SW 1271 (cell line): Measurements from ENCODE around the gene GRID1.
"Not testable (repeated sequence)": the region's sequence is repeated elsewhere in the genome, so short reads cannot be mapped to it uniquely, and the experiment has no call there.

Experiments
- DNase-seq, 2 experiments: peaks; one replicate each; lab custom pipeline; 2025; lab: John Stamatoyannopoulos, UW

The GRID1 gene

DNA sequence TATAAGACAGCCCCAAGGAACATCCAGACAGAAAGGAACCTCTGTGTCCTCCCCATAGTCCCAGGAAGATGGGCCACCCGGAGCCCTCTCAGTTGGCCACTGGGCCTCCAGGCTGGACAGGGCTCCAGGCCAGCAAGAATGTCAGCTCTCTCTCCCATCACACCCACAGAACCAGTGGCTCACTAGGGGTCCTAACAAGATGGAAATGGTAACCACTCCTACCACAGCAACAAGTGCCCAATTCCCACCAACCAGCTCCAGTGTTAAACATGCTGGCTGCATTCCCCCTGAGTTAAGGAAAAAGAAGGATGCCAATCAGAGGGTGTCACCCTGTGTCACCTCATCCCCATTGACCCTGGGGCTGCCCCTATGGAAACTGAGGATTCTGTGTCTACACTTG is 333.0 kb downstream of the GRID1 start:
- no peak for DNase-seq

DNA sequence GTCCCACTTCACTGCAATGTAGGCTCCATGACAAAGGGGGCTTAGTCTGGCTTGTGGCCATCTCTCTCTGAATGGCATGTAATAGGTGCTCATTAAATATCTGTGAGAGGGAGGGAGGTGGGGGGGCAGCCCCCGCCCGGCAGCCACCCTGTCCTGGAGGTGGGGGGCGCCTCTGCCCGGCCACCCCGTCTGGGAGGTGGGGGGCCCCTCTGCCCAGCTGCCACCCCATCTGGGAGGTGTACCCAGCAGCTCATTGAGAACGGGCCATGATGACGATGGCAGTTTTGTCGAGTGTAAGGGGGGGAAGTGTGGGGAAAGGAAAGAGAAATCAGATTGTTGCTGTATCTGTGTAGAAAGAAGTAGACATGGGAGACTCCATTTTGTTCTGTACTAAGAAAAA is 334.5 kb downstream of the GRID1 start:
- not testable (repeated sequence) for DNase-seq

DNA sequence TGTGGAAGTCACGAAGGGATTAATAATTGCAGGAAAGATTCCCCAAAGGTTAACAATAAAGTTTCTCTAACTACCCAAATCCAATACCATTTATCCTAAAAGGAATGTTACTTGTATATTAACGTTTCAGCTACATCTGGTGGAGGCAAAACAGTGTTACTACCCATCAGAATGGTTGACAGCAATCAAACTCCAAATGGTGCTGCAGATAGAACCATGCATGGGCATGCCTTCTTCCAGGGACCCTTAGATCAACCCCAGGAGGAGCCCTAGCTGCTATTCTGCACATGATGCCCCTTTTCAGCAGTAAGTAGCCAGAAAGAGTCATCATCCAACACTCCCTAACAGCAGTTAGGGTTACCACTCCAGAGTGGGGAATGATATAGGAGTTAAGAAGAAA is 336.3 kb downstream of the GRID1 start:
- DNase-seq: no peak

DNA sequence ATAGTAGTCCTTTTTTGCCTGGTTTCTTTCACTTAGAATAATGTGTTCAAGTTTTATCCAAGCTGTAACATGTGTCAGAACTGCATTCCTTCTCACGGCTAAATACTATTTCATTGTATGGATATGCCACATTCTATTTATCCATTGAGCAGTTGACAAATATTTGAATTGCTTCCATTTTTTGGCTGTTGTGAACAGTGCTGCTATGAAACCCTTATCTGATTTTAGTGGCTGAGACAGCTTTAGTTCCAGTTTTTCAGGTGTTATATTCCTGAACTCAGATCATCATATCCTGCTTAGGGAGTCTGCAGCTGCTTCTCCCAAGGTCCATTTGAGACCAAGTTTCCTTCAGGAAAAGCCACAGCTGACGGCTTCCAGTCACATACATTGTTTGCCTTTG is 339.2 kb downstream of the GRID1 start:
- no peak for DNase-seq

DNA sequence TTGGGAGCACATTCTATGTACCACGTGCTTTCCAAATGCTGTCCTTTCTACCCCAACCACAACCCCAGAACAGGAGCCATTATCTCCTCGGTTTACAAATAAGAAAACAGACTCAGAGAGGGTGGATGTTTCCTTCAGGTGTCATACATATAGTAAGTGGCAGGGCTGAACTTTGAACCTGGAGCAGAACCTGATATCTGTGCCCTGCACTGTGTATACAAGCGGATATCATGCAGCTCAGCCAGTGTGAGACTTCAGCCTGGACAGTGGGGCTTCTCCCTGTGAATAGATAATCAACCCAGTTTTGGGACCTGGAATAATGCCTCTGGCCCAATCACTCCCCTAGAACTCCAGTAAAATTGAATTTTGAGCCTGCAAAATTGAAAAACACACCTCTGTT is 341.1 kb downstream of the GRID1 start:
- no peak for DNase-seq

DNA sequence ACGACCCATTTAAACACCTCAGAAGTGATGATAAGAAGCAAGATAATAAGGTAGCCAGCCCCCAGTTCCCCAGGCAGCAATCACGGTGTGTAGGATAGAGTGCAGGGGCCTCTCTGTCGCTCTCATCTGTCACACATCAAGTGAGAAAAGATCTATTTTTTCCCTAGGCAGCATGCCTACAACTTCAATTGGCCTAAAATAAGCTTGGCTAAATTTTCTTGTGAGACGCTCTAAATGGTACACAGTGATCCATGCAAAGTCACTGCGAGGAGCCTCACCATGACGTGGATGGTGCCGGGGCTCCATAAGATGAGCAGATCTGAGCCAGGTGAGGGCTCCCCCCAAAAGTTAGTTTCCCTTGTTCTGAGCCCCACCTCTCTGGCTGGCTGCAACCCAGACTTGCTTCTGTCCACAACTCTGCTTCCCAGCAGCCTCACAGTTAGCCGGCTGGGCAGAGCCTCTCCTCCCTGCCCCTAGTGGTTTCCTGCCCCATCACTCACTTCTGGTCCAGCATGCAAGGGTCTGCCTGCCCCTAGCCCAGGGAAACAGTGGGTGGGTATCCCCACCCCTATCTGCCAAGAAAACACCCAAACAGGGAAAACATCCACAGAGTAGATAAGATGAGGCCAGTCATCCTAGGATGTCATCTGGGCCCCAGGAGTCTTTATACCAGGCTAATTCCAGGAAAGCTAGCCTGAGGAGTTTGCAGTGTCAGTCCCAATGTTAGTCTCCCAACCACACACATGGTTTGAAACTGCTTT is 342.1 kb downstream of the GRID1 start:
- DNase-seq: no peak

DNA sequence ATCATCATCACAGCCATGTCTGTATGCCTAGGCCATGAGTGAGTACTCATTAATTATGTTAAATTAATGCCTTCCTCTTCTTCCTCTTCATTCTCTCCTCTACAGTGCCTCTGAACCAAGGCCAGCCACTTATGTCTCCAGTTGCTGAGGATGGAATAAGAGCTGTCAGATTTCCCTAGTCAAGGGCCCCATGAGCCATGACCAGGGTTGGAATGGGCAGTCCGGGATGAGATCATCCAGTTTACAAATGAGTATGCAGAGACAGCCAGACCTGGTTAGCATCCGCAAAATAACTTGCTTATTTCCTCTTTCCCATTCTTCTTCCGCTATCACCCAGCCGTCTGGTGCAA is 342.7 kb downstream of the GRID1 start:
- DNase-seq: no peak

DNA sequence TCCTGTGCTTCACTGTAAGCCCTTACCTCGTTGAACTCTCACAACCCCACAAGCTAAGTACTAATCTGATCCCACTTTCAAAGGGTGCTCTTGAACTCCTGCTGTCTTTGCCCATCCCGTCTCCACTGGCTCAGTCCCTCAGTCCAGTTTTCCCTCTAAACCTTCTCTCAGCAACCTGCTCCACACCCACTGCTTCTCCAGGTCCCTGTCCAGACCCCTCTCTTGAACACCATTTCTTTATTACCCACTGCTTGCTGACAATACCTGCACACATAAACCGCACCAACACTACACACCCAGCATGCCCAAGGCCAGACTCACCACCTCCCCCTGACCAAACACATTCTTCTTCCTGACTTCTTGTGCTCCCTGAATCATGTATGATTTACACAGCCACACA is 343.3 kb downstream of the GRID1 start:
- no peak for DNase-seq

DNA sequence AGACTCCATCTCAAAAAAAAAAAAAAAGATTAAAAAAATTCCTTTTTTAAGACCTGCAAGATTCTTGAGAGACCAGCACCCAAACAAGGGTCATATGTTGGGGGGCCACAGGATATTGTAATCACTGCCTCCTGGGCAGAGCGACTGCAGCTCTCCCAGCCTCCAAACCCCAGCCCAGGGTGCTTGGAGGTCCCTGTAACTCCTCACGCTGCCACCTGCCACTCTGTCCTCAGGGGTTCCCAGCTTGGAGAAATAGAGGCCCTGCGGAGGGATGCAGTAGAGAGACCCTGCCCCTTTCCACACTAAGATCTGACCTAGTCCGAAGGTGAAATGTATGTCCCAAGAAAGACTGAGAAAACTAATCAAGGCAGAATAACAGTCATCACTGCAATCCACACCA is 343.7 kb downstream of the GRID1 start:
- no peak for DNase-seq

DNA sequence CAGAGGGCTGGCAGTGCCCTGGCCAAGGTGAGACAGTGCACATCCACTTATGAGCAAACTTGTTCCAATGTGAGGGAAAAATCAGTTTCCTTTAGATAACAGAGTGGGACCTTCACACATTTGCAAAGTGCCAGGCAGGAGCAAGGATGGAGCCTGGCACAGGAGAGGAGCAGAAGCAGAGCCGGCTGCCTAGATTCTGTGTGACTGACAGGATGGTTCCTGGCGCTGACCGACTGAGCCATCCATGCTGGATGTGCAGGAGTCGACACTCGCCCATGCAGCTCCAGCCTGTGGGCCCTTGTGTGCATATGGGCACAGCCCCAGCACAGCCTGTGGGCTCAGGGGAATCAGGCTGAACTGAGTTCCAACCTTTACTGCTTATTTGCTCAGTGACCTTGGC is 346.5 kb downstream of the GRID1 start:
- no peak for DNase-seq

DNA sequence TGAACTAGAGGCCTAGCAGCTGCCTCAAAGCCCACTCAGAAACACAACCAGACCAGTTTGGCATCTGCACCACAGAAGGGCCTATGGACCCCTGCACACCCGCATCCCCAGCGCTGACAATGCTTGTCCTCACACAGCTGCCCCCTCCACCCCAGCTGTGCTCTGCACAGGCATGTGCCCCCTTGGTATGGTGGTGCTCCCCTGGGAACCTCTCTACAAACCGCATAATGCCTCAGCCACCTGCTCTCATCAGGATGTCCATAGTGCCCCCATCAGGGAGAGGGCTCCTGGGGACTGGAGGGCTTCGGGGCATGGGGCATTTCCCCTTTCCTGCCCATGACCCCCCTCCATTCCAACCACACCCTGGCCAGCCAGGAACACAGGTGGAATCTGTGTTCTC is 347.5 kb downstream of the GRID1 start:
- no peak for DNase-seq

DNA sequence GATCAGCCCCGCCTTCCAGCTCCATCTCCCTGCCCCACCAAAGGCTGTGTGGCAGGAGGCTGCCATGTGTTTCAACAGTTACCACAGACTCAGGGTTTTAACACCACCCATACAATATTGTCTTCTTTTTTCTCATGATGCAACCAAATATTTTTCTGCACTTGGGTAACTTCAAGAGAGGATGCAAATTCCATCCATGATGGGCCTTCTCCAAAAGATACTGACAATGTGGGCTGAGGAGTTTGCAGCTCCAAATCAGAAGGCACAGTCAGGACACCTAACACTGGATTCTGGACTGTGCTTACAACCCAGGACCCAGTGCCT is 347.9 kb downstream of the GRID1 start:
- DNase-seq: no peak

DNA sequence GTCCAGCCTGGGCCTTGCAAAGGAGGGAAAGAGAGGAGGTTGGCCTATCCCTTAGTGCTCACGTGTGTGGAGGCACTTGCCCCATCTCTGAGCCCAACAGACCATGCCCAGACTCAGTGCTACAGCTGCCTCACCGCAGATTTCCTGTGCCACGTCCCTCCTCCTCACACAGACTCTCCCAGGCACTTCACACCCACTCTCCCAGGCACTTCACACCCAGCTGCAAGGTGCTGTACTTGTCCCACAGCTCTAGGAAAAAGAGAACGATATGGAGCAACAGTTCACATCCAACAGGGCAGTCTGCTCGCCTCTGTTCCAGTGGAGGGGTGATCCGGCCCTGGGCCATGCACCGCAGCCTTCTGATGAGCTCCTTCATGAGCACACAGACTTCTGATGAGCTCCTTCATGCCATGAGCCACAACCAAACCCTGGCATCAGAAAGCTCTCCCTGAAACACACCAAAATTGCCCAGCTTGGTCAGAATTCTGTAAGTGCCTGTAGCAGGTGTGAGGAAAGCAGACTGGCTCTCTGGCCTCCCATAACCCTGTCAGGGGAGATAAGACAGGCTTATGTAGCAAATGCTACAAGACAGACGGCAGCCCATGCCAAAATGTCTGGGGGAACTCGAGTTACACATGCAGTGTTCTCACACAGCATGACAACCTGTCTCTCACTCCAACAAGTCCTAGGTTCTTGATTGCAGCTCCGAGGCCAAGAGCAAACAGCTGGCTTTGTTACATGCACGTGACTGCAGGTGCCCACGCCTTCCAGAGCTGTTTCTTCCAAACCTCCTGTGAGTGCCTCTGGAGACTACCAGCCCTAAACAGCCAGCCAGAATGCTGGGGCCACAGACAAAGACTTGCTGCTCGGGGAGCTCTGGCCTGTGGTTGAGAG is 348.5 kb downstream of the GRID1 start:
- DNase-seq: no peak

DNA sequence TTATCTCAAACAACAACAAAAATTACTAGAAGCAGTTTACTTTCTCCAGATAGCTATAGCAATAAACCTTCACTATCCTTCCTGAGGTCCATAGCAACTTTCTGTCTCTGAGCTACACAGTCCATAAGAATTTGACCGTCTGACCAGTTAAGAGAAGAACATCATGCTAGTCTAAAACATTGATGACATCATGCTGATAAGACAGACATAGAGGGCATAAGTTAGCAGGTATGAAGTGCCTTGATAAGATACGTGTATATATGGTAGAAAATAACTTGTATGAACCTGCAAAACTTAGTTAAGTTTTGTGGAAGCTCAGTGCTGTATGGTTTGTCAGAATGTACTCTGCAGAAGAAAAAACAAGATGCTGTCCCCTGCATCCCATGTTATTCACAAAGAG is 353.0 kb downstream of the GRID1 start:
- DNase-seq: no peak

DNA sequence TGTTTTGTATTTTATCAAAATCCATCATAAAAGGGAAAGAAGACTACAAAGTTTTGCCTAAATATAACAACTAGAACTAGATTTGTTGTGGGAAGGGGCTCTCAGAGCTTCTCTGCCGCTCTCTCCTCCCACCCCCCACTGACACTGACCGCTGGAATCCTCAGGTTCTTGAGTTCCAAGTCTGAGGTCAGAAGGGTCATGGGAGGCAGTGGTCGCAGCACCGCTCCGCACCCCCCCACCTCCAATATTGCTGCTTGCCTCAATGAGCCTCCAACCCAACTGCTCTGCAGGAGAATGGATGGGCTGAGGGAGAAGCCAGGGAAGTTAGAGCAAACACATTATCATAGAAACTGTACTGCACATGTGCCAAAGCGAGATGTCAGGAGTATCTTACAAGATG is 359.4 kb downstream of the GRID1 start:
- DNase-seq: no peak

DNA sequence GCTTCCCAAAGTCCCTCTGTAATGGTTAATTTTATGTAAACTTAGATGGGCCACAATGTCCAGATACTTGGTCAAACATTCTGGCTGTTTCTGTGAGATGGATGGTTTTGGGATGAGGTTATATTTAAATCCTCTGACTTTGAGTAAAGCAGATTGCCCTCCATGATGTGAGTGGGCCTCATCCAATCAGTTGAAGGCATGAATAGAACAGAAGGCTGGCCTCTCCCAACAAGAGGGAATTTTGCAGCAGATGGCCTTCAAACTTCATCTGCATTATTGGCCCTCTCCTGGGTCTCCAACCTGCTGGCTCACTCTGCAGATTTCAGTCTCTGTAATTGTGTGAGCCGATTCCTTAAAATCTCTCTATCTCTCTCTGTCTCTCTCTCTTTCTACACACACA is 362.3 kb downstream of the GRID1 start:
- DNase-seq: no peak

DNA sequence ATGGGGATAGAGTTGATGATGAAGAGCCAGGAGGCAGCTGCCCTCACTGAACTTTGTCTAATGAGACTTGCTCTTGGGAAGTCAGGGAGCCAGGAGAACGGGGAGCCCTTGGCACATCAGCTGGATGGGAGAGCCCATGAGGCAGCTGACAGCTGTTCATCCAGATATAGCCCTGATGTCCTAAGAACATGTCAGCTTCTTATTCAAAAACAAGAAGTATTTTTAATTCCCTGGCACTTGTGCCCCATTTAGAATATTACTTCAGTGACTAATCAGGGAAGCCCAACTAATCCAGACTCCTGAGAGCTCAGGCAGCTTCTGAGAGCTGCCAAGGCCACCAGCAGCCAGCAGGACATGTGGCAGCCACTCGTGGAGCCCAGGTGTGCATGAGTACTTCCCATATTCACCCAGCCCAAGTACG is 363.4 kb downstream of the GRID1 start:
- DNase-seq: no peak

DNA sequence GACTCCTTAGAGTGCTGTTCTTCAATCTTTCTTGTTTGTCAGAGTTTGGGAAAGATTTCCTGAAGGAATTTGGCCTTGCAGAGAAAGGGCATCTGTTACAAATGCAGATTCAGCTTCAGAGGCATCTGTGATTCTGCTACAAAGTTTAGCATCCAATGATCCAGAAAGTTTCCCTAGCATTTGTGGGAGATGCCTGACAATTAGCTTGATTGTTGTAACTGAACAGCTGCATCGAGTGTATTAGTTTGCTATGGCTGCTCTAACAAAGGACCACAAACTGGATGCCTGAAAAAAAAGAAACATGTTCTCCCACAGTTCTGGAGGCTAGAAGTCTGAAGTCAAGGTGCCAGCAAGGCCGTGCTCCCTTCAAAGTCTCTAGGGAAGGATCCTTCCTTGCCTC is 365.1 kb downstream of the GRID1 start:
- DNase-seq: no peak

DNA sequence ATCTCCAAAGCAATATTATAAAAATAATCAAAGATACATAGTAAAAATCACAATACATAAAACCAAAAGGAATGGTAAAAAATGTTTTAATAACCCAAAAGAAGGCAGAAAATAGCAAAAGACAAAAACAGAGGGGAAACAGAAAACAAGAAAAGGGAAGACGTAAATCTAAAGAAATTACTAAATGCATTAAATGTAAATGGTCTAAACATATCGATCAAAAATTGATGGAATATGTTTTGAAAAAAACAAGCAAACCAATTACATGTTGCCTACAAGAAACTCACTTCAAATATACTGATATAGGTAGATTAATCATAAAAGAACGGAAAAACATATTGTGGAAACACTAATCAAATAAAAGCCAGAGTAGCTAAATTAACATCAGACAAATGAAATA is 369.1 kb downstream of the GRID1 start:
- no peak for DNase-seq

DNA sequence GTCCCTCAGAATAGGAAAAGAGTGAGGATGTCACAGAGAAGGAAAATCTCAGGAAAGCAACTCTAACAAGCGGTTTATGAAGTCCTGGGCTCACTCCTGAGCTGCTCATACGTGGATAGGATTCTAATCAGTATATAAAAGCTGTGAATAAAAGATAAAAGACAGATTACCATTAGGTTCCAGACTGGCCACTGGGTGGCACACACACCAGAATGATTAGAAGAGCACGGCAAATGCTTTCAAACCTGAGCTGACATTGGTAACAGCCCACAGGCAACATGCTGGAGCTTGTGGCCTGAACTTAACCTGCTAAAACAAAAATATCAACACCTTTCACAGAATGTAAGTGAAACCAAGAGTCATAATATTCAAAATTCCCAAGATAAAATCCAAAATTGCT is 370.8 kb downstream of the GRID1 start:
- DNase-seq: peak; percentile 6 to 26

DNA sequence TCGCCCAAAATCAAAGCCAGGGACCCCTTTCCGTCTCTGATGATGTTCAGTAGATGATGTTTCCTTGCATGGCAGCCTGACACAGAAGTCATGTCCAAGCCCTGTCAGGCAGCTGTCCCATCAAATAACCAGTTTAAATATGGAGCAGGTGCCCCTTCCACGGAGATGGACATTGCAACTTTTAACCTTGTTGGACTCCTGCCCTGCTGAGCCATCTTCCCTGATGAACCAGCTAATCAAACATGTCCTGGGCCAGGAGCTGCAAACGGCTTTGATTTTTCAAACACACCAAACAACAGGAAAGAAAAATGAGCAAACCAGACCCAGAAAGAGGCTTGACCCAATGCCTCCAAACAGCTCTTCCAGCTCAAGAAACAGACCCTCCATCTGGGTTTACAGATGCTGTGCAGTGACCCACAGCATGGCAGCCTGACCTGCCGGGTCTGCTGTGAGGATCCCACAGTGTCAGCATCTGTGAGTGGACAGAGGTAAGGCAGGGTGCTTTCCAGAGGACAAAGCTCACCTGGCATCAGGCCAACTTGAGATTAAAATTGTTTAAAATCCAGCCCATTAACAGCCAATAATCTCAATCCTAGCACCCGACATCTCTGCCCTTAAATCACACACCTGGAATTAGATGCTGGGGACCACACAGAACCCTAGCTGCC is 372.6 kb downstream of the GRID1 start:
- no peak for DNase-seq

DNA sequence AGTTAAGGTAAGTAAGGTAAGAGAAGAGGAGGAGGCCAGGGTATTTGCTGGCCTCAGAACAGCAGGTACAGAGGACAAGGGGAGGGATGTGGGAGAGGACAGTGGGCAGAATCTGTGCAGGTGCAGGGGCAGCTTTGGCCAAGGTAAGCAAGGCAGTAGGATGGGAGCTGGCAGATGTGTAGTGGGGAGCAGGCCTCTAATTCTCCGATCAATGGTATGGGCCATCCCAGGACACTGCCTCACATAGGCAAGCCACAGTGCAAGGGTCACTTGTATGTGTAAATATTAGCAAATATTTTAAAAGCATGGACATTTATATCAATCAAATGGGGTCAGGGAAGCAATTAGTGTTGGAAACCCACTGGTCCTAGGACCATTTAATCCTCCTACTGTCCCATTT is 373.5 kb downstream of the GRID1 start:
- DNase-seq: no peak

DNA sequence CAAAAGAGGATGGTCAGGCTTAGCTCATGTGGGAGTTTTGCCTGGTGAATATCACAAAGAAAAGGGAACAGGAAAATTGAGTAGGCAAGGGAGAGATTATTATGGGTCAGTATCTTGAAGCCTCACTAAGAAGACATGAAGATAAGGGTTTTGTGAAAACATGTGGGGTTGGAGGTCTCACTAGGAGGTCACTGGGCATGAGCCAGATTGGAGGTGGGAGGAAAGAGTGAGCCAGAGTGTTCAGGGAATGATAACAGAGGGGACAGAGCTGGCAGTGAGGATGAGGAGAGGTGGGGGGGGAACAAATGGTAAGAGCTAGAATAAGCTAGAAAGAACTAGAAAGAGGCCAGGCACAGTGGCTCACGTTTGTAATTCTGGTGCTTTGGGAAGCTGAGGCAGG is 374.3 kb downstream of the GRID1 start:
- DNase-seq: no peak
